Endothelial cell of umbilical vein (primary cell): ENCODE results near the gene BPIFA3. TPM values are rescaled to one million over a fixed set of nuclear protein-coding genes. Genes with fewer than 3 reads are reported as not detected.

Experiments used
- BruUV-seq: library from RNA; stranded (reverse); fragments of 400-500 nt; replicated peaks from 2 replicates; lab custom pipeline; 2021; lab: Mats Ljungman, UMichigan
- CTCF ChIA-PET: fragments of 300-600, 350-600 bp; sonication (Branson Sonifier 250); formaldehyde crosslinking; loops from one replicate; lab custom pipeline; 2021; ENCODE audit warnings: antibody characterized with exemption, inconsistent platforms; lab: Charles Lee
- POLR2A ChIA-PET: fragments of 300-600, 350-600 bp; sonication (Branson Sonifier 250); formaldehyde crosslinking; loops from one replicate; lab custom pipeline; 2021; ENCODE audit warnings: antibody characterized with exemption, inconsistent platforms; lab: Charles Lee
- DNase-seq: peaks from one replicate; pipeline ENCODE4 v3.0.0-alpha.2; 2011; ENCODE audit warnings: low read depth, low spot score
- FAIRE-seq: peaks from 2 replicates; lab custom pipeline; 2011; peaks lifted over from hg19 to GRCh38; lab: Jason Lieb, UNC
- H2AFZ ChIP-seq: 2 replicates; pipeline ENCODE4 v1.6.0; 2012; ENCODE audit warnings: low read depth, low read length, control low read depth, inconsistent platforms
- H3K27ac ChIP-seq: 2 replicates; pipeline ENCODE4 v1.5.1; 2011; ENCODE audit warnings: low read depth, mild to moderate bottlenecking, control low read depth, low read length, moderate library complexity; ENCODE audit not compliant: insufficient read depth
- H3K27me3 ChIP-seq, 2 experiments: 2 replicates each; pipeline versions ENCODE4 v1.6.0 to v1.6.1; 2011; ENCODE audit warnings: low read length in 2 of 2, mixed read lengths in 1 of 2; ENCODE audit not compliant: control insufficient read depth in 2 of 2, insufficient read depth in 2 of 2
- H3K36me3 ChIP-seq, 2 experiments: 2 replicates in 1 of 2; 3 replicates in 1 of 2; pipeline ENCODE4 v1.5.1; 2011; ENCODE audit warnings: low read length in 2 of 2, mild to moderate bottlenecking in 1 of 2, moderate library complexity in 1 of 2; ENCODE audit not compliant: control insufficient read depth in 2 of 2, insufficient read depth in 2 of 2; ENCODE audit errors: extremely low read depth in 1 of 2
- H3K4me1 ChIP-seq: 3 replicates; pipeline ENCODE4 v1.5.1; 2011; ENCODE audit warnings: mild to moderate bottlenecking, low read length; ENCODE audit not compliant: control insufficient read depth, insufficient read depth; ENCODE audit errors: extremely low read depth
- H3K4me2 ChIP-seq: 2 replicates; pipeline ENCODE4 v1.6.1; 2011; ENCODE audit warnings: low read length, control low read depth, mixed read lengths; ENCODE audit not compliant: insufficient read depth
- H3K4me3 ChIP-seq, 3 experiments: fragments of 200-600 bp in 1 of 3; sonication (generic), shearing (Covaris generic) in 1 of 3; replicated peaks in 1 of 3; 2 replicates each; pipeline ENCODE4 v1.5.1; 2011 to 2016; ENCODE audit warnings: control low read depth in 3 of 3, low read length in 3 of 3, mild to moderate bottlenecking in 2 of 3, inconsistent platforms in 1 of 3, low read depth in 1 of 3, moderate library complexity in 1 of 3; ENCODE audit not compliant: insufficient read depth in 1 of 3
- H3K79me2 ChIP-seq: 2 replicates; pipeline ENCODE4 v1.6.0; 2012; ENCODE audit warnings: low read length, inconsistent platforms; ENCODE audit not compliant: control insufficient read depth, insufficient read depth
- H3K9ac ChIP-seq: replicated peaks from 2 replicates; pipeline ENCODE3; 2011; ENCODE audit warnings: low read length, control low read depth; ENCODE audit not compliant: insufficient read depth; ENCODE audit errors: extremely low read depth
- H3K9me1 ChIP-seq: replicated peaks from 3 replicates; pipeline ENCODE4 v1.6.0; 2011; ENCODE audit warnings: mild to moderate bottlenecking, low read length; ENCODE audit not compliant: control insufficient read depth, insufficient read depth; ENCODE audit errors: extremely low read depth
- H3K9me3 ChIP-seq: replicated peaks from 2 replicates; pipeline ENCODE4 v1.5.1; 2012; ENCODE audit warnings: low read length, inconsistent platforms; ENCODE audit not compliant: control insufficient read depth, insufficient read depth
- H4K20me1 ChIP-seq: replicated peaks from 2 replicates; pipeline ENCODE3; 2011; ENCODE audit warnings: mild to moderate bottlenecking, low read length; ENCODE audit not compliant: control insufficient read depth, insufficient read depth; ENCODE audit errors: extremely low read depth
- EZH2 ChIP-seq: IDR thresholded peaks from 2 replicates; pipeline ENCODE4 v1.6.1; 2012; ENCODE audit warnings: borderline replicate concordance, low read depth, mild to moderate bottlenecking, moderate library complexity, low read length, inconsistent platforms; ENCODE audit not compliant: severe bottlenecking
- GATA2 ChIP-seq: IDR thresholded peaks from 2 replicates; pipeline ENCODE4 v1.7.0; 2011; ENCODE audit warnings: low read depth, mild to moderate bottlenecking, moderate library complexity, mixed read lengths, low read length; ENCODE audit not compliant: insufficient read length, insufficient read depth
- JUN ChIP-seq: IDR thresholded peaks from 2 replicates; pipeline ENCODE4 v1.6.1; 2011; ENCODE audit warnings: borderline replicate concordance, low read depth; ENCODE audit not compliant: insufficient read length, insufficient read depth
- MAX ChIP-seq: IDR thresholded peaks from 2 replicates; pipeline ENCODE4 v1.6.1; 2011; ENCODE audit not compliant: insufficient read depth, insufficient read length
- MYC ChIP-seq: IDR thresholded peaks from one replicate; pipeline ENCODE4 v1.6.1; 2011; ENCODE audit warnings: mild to moderate bottlenecking, low read depth, low read length
- POLR2A ChIP-seq: IDR thresholded peaks from 2 replicates; pipeline ENCODE4 v1.6.1; 2012; ENCODE audit warnings: low read depth, mild to moderate bottlenecking, control low read depth, low read length
- POLR2AphosphoS5 ChIP-seq: IDR thresholded peaks from 2 replicates; pipeline ENCODE4 v1.6.1; 2012; ENCODE audit warnings: low read depth, mild to moderate bottlenecking, control low read depth, low read length, moderate library complexity; ENCODE audit not compliant: insufficient read depth
- dilution Hi-C: fragments of 300-500 bp; cut with MboI; formaldehyde crosslinking; loops from one replicate; pipeline ENCODE4 v1.15.0; 2019; ENCODE audit warnings: low sequenced_read_pairs; ENCODE audit not compliant: extremely low pct_ligation_motif_present
- intact Hi-C: fragments of 100-400 bp; cut with micrococcal nuclease; formaldehyde crosslinking; loops from one replicate; pipeline ENCODE4 v1.10.0; 2022
- polyA plus RNA-seq, 4 experiments: library from polyadenylated mRNA; depleted of rRNA in 3 of 4; stranded (reverse) in 3 of 4; unstranded in 1 of 4; fragments of >200 nt; gene quantifications; 2 replicates each; pipeline versions ENCODE4 v1.2.1 to v1.2.3, GENCODE V29; 2011 to 2012; ENCODE audit warnings: missing spikeins in 1 of 4
- total RNA-seq: library from RNA; stranded (reverse); gene quantifications from 2 replicates; pipeline ENCODE4 v1.2.3, GENCODE V29; 2021

The BPIFA3 gene
- total and polyA plus RNA-seq, 2 donors (not counting 3 experiments of a cell fraction or from before 2014, with no cell fraction given): not detected

GRCh38 chr20:33276303-33277113 lies 59.4 kb downstream of the BPIFA3 start:
- no peaks in the 10 kb centered on the region for H4K20me1 ChIP-seq
- POLR2A ChIA-PET: no interaction called here
- TF ChIP-seq JUN (no peak), MAX (no peak), POLR2A (no peak), POLR2AphosphoS5 (no peak), GATA2 (no peak), EZH2 (no peak), MYC (no peak)
- dilution Hi-C loops: no loop called here
- H3K27ac ChIP-seq: no peak overlapping the region
- no peak for DNase-seq
- CTCF ChIA-PET: interaction anchor here (1.5 kb wide), 1 partner anchor 14 kb away, joined by 3 read pairs; no protein-coding TSS in a partner anchor
- H3K9me3 ChIP-seq: no peaks in the 10 kb centered on the region
- intact Hi-C loops: no loop called here
- H3K36me3 ChIP-seq: no peaks in the 10 kb centered on the region
- FAIRE-seq: no peak
- no TSS peak for BruUV-seq
- H3K4me3 ChIP-seq: no peak overlapping the region
- H3K79me2 ChIP-seq: no peaks in the 10 kb centered on the region
- no peak overlapping the region for H3K9ac ChIP-seq
- H2AFZ ChIP-seq: no peak overlapping the region
- peaks cover 0 to 8% of the 10 kb centered on the region in 2 experiments for H3K27me3 ChIP-seq
- no peak overlapping the region for H3K4me2 ChIP-seq
- H3K4me1 ChIP-seq: no peaks in the 10 kb centered on the region
- no peaks in the 10 kb centered on the region for H3K9me1 ChIP-seq

Other genes starting within 250 kb of the BPIFA3 start
- gene SUN5, start 212.9 kb upstream of the BPIFA3 start, total RNA-seq: not detected in 2 replicates
- gene SUN5, start 212.9 kb upstream of the BPIFA3 start, polyA plus RNA-seq: not detected in 2 replicates
- not detected in 2 replicates for gene BPIFB2, start 209.6 kb upstream of the BPIFA3 start, total RNA-seq
- not detected in 2 replicates for gene BPIFB2, start 209.6 kb upstream of the BPIFA3 start, polyA plus RNA-seq
- gene BPIFB6, start 185.7 kb upstream of the BPIFA3 start, total RNA-seq: not detected in 2 replicates
- gene BPIFB6, start 185.7 kb upstream of the BPIFA3 start, polyA plus RNA-seq: not detected in 2 replicates
- gene BPIFB3, start 163.4 kb upstream of the BPIFA3 start, total RNA-seq: not detected in 2 replicates
- gene BPIFB3, start 163.4 kb upstream of the BPIFA3 start, polyA plus RNA-seq: not detected in 2 replicates
- gene BPIFB4, start 137.7 kb upstream of the BPIFA3 start, total RNA-seq: not detected in 2 replicates
- not detected in 2 replicates for gene BPIFB4, start 137.7 kb upstream of the BPIFA3 start, polyA plus RNA-seq
- gene BPIFA2, start 49.2 kb upstream of the BPIFA3 start, total RNA-seq: not detected in 2 replicates
- gene BPIFA2, start 49.2 kb upstream of the BPIFA3 start, polyA plus RNA-seq: not detected in 2 replicates
- not detected in 2 replicates for gene BPIFA1, start 18.6 kb downstream of the BPIFA3 start, total RNA-seq
- not detected in 2 replicates for gene BPIFA1, start 18.6 kb downstream of the BPIFA3 start, polyA plus RNA-seq
- gene BPIFB1, start 65.9 kb downstream of the BPIFA3 start, total RNA-seq: not detected in 2 replicates
- not detected in 2 replicates for gene BPIFB1, start 65.9 kb downstream of the BPIFA3 start, polyA plus RNA-seq
- gene CDK5RAP1, start 184.2 kb downstream of the BPIFA3 start, total RNA-seq: 31.1 and 36.5 TPM in 2 replicates
- 26.2 and 30.8 TPM in 2 replicates for gene CDK5RAP1, start 184.2 kb downstream of the BPIFA3 start, polyA plus RNA-seq
- gene SNTA1, start 226.4 kb downstream of the BPIFA3 start, total RNA-seq: 5.2 and 6.1 TPM in 2 replicates
- 6.0 and 7.9 TPM in 2 replicates for gene SNTA1, start 226.4 kb downstream of the BPIFA3 start, polyA plus RNA-seq